ENCODE data around the gene GON4L.

DNA sequence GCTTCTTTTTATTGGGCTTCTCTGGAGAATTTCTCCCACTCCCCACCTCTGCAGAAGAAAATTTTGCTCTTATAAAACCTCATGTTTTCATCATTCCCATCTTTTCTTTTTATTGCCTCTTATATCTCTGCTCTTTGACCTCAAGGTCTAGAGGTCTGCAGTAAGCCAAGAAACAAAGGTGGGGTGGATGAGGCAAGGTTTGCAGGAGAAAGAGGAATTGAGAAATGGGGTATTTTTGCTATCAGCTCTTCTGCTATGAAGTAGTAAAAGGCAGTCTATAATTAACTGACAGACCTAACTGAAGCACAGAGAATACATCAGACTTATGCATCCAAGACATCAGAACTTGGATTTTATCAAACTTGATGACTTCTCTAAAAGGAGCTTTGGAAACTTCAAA lies 25.2 kb upstream of the GON4L start:
- TF ChIP-seq, protein P1, sequence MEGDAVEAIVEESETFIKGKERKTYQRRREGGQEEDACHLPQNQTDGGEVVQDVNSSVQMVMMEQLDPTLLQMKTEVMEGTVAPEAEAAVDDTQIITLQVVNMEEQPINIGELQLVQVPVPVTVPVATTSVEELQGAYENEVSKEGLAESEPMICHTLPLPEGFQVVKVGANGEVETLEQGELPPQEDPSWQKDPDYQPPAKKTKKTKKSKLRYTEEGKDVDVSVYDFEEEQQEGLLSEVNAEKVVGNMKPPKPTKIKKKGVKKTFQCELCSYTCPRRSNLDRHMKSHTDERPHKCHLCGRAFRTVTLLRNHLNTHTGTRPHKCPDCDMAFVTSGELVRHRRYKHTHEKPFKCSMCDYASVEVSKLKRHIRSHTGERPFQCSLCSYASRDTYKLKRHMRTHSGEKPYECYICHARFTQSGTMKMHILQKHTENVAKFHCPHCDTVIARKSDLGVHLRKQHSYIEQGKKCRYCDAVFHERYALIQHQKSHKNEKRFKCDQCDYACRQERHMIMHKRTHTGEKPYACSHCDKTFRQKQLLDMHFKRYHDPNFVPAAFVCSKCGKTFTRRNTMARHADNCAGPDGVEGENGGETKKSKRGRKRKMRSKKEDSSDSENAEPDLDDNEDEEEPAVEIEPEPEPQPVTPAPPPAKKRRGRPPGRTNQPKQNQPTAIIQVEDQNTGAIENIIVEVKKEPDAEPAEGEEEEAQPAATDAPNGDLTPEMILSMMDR (tag by site-specific recombination; IDR thresholded peaks at IDR 0.05), result no peak
- TF ChIP-seq ZNF292 (tag by site-specific recombination; IDR thresholded peaks at IDR 0.05; ENCODE audit: borderline replicate concordance, low read depth), result no peak
- TF ChIP-seq EGR2 (tag by site-specific recombination; IDR thresholded peaks at IDR 0.05; ENCODE audit: low read depth), result no peak
- TF ChIP-seq, protein P2, sequence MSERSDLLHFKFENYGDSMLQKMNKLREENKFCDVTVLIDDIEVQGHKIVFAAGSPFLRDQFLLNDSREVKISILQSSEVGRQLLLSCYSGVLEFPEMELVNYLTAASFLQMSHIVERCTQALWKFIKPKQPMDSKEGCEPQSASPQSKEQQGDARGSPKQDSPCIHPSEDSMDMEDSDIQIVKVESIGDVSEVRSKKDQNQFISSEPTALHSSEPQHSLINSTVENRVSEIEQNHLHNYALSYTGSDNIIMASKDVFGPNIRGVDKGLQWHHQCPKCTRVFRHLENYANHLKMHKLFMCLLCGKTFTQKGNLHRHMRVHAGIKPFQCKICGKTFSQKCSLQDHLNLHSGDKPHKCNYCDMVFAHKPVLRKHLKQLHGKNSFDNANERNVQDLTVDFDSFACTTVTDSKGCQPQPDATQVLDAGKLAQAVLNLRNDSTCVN (tag by site-specific recombination; optimal IDR thresholded peaks at IDR 0.05), result no peak
- TF ChIP-seq, protein P3, sequence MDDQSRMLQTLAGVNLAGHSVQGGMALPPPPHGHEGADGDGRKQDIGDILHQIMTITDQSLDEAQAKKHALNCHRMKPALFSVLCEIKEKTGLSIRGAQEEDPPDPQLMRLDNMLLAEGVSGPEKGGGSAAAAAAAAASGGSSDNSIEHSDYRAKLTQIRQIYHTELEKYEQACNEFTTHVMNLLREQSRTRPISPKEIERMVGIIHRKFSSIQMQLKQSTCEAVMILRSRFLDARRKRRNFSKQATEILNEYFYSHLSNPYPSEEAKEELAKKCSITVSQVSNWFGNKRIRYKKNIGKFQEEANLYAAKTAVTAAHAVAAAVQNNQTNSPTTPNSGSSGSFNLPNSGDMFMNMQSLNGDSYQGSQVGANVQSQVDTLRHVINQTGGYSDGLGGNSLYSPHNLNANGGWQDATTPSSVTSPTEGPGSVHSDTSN (CRISPR knock-in tag; IDR thresholded peaks at IDR 0.05), result no peak
- no peak for TF ChIP-seq MZF1 (tag by site-specific recombination; IDR thresholded peaks at IDR 0.05; ENCODE audit: borderline replicate concordance)
- no peak for TF ChIP-seq ZNF677 (tag by site-specific recombination; IDR thresholded peaks at IDR 0.05)
- TF ChIP-seq, protein P4, sequence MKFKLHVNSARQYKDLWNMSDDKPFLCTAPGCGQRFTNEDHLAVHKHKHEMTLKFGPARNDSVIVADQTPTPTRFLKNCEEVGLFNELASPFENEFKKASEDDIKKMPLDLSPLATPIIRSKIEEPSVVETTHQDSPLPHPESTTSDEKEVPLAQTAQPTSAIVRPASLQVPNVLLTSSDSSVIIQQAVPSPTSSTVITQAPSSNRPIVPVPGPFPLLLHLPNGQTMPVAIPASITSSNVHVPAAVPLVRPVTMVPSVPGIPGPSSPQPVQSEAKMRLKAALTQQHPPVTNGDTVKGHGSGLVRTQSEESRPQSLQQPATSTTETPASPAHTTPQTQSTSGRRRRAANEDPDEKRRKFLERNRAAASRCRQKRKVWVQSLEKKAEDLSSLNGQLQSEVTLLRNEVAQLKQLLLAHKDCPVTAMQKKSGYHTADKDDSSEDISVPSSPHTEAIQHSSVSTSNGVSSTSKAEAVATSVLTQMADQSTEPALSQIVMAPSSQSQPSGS (tag by site-specific recombination; IDR thresholded peaks at IDR 0.05; ENCODE audit: low read depth), result no peak
- no peak for TF ChIP-seq ZNF350 (tag by site-specific recombination; IDR thresholded peaks at IDR 0.05)
- no peak for TF ChIP-seq KLF16 (tag by site-specific recombination; IDR thresholded peaks at IDR 0.05)

Measured in HEK293 (cell line).